ENCODE data around the gene ZFYVE26.
A peak's percentile ranks its signal among the peaks of the same experiment; 100 is the strongest.
"Not testable (repeated sequence)": the region's sequence is repeated elsewhere in the genome, so short reads cannot be mapped to it uniquely, and the experiment has no call there.

The ZFYVE26 gene

GRCh38 chr14:67749341-67750084 is 66.9 kb downstream of the ZFYVE26 start:
- DNase-seq, result no peak

DNA sequence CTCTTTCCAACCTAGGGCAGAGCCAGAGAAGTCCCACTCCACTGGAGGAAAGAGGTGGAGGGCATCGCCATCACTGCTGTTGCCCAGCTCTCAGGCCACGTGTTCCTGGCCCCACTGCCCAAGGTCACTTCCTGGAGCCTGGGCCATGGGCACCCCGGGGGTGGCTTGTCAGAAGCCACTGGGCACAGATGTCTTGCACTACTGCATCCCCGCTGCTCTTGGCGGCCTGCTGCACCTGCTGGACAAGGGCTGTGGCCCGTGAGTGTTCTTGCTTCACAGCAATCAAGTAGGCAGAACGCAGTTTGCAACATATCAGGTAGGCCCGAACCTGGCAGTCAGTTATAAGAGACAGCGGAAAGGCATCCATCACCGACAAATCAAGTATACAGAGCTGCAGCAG is 68.1 kb downstream of the ZFYVE26 start:
- no peak for DNase-seq

DNA sequence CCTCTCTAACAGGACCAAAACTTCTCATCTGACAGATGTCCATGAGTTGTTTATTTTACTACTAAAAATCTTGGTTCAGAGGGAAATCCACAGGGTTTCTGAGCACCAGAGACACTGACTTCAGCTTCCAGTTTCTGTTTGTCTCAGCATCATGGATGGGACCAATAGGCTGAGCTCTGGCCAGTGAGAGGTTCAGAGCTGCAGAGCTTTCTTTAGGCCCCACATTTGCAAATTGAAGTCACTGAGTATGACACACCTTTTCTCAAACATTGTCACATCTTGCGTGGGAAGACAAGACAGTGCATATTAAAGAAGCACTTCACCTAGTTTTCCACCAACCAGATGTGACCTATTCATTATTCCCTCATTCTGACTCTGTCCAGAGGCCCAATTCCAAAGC is 69.5 kb downstream of the ZFYVE26 start:
- DNase-seq, result no peak

DNA sequence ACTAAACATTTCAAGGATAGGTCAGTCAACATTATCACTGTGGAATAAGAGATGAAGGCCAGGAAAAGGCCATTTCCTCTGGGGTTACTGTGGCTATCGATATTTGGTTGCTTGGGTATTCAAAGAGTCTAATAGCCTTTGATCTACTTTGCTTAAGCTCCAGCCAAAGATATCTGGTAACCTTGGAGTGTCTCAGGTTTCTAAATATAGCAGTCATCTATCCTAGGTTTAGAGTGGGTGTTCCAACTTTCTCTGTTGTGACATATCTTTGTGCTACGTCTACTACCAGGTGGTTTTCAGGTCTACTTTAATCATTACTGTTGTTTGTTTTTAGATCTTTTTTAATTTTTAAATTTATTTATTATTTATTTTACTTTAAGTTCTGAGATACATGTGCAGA is 72.3 kb downstream of the ZFYVE26 start:
- no peak for DNase-seq

- no peak for DNase-seq
Observed at GRCh38 chr14:67738740-67739504, 77.5 kb downstream of the ZFYVE26 start.

GRCh38 chr14:67736771-67737170 is 79.6 kb downstream of the ZFYVE26 start:
- DNase-seq, result no peak

GRCh38 chr14:67735336-67736147 is 80.8 kb downstream of the ZFYVE26 start:
- no peak for DNase-seq

DNA sequence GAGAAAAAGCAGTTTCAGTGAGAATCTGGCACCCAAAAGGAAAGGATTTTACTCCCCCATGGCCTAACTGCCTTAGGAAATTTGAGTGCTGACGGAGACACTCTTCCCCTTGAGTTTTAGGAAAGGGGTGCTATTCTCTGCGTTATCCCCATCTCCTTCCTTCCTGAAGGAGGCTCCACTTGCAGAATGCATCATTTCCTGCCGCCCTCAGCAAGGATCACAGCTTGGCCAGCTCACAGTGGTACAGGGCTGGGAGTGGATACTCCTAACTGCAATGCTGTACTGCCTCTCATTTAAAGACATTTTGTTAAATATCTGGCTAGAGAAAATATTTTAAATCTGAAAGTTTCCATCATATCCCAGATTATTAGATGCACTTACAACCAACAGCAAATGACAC is 81.7 kb downstream of the ZFYVE26 start:
- DNase-seq, result no peak

DNA sequence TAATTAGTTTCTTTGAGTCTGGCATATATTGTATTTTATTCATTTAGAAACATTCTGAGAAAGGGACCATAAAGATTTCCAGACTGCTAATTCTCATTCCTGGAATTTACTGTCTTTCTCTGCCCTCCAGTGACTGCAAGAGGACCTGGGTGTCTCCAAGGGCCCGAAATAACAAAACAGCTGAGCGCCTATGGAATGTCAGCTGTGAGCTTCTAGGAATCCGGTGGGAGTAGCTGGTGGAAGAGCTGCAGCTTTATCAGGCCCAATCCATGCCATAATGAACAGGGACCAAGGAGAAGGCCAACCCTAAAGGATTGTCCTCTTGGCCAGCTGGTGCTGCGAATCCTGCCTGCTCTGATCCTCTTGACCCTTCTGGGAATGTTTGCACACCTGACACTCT is 82.8 kb downstream of the ZFYVE26 start:
- DNase-seq, result no peak

DNA sequence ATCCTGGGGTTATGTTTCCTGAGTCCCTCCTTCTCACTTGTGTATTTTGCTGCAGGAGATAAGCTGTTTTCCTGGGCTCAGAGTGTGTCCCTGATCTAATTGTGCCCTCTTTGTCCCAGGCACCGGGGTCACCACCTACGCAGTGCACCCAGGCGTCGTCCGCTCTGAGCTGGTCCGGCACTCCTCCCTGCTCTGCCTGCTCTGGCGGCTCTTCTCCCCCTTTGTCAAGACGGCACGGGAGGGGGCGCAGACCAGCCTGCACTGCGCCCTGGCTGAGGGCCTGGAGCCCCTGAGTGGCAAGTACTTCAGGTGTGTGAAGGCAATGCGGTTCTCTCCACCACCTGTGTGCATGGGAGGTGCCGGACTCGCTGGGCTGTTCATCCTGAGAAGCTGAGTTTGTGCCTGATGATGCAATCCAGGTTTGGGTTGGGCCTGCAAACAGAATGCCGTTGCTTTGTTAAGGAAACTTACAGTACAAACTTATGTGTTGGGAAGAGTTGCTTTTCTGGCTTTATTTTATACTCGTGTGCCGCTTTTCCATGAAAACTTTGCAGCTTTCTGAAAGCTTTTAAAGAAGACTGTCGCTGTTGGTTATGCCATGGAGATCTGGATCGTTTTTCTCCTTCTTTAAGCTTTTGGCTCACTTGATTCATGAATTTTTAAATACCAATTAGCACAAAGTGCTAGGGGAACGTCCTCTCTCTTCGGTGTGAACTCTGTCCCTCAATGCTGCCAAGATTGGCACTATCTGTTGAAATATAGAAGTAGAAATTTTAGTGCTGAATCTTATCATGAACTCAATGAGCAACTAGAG is 87.1 kb downstream of the ZFYVE26 start:
- DNase-seq, result no peak

DNA sequence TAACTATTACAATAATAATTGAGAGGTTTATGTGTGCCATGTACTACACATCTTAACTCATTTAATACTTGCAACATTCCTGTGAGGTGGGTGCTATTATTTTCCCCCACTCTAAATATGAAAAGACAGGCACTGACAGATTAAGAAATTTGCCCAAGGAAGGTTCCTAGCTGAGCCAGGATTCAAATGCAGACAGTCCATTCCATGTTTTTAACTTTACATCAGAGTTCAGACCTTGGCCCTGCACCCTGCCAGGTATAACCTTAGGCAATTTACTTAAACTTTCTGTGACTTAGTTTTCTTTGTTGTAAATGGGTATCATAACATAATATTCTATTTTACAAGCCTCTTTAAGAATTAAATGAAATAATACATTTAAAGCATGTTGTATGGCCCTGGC is 88.1 kb downstream of the ZFYVE26 start:
- DNase-seq, result no peak

GRCh38 chr14:67727361-67727760 is 89.0 kb downstream of the ZFYVE26 start:
- DNase-seq, result no peak

DNA sequence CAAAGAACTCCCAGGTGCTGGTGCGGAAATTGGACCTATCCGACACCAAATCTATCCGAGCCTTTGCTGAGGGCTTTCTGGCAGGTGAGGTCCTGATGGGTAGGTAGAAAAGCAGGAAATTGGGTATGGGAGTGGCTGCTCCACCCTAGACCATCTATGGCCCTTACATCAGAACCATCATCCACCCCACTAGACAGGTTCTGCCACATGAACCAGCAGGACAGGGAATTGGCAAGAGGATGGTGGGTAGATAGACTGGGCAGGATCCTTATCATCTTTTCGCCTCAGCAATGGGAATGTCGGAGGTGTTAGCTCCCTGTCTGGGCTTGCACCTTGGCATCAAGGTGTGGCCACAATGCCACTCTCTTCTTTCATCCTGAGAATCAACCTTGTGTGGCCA is 91.2 kb downstream of the ZFYVE26 start:
- no peak for DNase-seq

DNA sequence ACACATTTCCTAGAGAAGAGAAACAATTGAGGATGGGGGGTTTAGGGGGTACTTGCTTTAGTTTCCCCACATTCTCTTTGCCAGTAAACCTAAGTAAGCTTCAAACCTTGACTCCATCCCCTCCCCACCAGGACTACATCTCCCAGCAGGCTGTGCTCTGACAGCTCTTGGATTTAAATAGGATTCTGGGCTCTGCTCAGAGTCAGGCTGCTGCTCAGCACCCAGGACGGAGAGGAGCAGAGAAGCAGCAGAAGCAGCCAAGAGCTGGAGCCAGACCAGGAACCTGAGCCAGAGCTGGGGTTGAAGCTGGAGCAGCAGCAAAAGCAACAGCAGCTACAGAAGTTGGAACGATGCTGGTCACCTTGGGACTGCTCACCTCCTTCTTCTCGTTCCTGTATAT is 94.1 kb downstream of the ZFYVE26 start:
- peak; percentile 15 to 61 for DNase-seq

DNA sequence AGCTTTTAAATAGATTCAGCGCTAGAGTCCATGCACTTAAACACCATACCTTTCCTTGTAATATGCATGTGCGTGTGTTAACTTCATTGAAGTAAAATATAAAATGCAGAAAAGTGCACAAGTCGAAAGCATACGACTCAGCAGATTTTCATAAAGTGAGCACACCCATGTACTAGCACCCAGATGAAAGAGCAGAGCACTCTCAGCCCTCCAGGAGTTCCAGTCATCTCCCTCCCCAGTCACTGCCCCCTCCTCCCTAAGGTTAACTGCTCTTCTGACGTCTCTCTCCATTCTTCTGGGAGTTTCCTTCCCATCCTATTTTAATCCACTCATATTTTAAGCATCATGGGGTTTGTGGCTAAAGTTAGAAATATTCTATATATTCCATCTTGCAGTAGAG is 94.5 kb downstream of the ZFYVE26 start:
- DNase-seq, result no peak

DNA sequence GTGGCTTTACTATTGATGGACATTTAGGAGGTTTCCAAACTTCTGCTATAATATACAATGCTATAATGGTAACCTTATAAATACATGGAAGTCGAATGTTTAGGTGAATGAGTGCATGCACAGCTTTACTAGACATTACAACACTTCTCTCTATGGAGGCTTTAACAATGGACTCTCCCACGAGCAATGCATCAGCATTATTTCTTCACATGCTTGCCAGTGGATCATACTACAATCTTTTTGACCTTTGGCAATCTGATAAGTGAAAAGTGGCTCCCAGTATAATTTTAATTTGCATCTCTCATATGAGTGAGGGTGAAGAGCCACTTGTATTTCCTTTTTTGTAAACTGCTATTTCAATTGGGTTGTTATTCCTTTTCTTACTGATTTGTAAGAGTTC is 96.5 kb downstream of the ZFYVE26 start:
- no peak for DNase-seq

GRCh38 chr14:67719385-67719784 is 97.0 kb downstream of the ZFYVE26 start:
- DNase-seq, result not testable (repeated sequence)

GRCh38 chr14:67718265-67718664 is 98.1 kb downstream of the ZFYVE26 start:
- DNase-seq, result no peak

- no peak for DNase-seq
Observed at GRCh38 chr14:67717048-67717447, 99.3 kb downstream of the ZFYVE26 start.

- DNase-seq, result no peak
Observed at GRCh38 chr14:67710209-67710608, 106.2 kb downstream of the ZFYVE26 start.

DNA sequence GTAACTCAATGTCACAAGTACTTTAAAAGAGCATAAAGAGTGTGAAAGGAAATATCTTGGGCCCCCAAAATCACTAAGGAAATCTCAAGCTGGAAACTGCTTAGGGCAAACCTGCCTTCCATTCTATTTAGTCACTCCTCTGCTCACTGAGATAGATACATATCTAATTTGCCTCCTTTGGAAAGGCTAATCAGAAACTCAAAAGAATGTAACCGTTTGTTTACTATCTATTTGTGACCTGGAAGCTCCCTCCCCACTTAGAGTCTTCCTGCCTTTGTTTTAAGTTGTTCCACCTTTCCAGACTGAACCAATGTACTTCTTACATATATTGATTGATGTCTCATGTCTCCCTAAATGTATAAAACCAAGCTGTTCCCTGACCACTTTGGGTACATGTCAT is 106.6 kb downstream of the ZFYVE26 start:
- DNase-seq, result not testable (repeated sequence)

- not testable (repeated sequence) for DNase-seq
Observed at GRCh38 chr14:67709346-67709745, 107.0 kb downstream of the ZFYVE26 start.

DNA sequence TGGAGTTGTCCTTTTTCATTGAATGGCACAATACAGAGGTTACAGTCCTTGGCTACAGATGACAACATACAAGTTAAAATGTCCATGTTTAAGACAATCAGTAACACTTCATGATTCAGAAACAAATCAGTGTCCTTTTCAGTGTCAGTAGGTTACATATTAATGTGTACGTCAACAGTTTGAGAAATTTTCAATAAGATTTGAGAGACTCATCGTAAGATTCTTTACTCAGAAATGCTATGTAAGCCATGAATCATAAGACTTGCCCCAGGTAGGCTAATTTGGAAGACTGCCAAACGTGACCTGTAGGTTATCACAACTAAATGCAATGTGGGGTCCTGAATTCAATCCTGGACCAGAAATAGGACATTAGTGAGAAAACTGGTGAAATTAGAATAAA is 111.2 kb downstream of the ZFYVE26 start:
- no peak for DNase-seq

All from NCI-H524 (cell line).